GM21576 (cell line): ENCODE data around the gene JAK2.
"Not testable (repeated sequence)": the region's sequence is repeated elsewhere in the genome, so short reads cannot be mapped to it uniquely, and the experiment has no call there.

Experiments
- ATAC-seq: cut with Tn5 transposase; IDR thresholded peaks from one replicate; pipeline ENCODE4 v1.9.1; 2021; ENCODE audit warnings: mild to moderate bottlenecking, moderate library complexity; ENCODE audit not compliant: unreplicated experiment

Gene JAK2

DNA sequence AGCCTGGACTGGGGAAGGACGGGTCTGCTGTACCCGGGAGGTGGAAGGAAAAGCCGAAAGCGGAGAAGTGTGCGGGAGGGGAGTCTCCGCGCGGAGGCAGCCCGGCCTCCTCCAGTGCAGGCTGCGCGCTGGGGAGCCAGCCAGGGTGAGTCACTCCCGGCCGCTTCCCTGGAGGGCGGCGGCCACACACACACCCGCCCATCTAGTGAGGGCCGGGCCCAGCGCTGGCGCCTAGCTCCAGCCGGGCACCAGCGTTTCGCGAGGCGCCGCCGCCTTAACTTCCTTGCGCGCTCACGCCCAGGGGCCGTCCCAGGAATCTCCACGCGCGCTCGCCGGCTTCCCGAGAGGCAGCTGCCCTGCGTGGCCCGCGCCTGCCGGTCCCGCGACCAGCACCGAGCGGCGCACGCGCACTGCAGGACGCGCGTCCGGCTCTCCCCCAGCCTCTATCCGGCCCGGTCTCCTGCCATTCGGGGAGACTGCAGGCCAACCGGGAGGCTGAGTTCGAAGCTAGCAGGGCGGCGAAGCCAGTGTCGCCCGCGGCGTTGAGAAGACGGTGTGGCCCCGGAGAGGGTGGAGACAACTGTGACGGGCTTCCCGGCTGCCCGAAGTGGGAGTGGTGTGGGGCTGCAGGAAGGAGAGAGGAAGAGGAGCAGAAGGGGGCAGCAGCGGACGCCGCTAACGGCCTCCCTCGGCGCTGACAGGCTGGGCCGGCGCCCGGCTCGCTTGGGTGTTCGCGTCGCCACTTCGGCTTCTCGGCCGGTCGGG, at the start of gene JAK2:
Gene JAK2 (plus strand): TSS at position 652 of the 765 bp plus-strand sequence. CDS start 36,716 bp downstream, outside the sequence.
- peak; percentile 67 for ATAC-seq

DNA sequence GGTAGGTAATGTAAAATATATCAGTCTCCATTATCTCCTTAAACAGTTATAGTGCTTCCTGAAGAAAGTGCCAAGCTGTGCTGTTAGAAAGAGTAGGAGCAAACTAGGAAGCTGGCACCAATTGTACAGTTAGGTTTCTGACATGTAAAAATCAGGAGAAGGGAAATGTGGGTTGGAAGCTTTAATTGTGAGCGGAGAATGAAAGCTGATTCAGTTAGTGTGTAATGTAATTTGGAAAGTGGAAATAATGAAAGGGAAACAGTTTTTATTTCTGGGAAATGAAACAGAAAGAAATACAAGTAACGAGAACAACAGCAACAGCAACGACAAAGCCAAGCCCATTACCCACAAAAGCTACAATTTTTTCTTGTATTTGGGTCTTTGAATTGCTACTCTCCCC, 48.8 kb upstream of the JAK2 start:
- no peak for ATAC-seq

DNA sequence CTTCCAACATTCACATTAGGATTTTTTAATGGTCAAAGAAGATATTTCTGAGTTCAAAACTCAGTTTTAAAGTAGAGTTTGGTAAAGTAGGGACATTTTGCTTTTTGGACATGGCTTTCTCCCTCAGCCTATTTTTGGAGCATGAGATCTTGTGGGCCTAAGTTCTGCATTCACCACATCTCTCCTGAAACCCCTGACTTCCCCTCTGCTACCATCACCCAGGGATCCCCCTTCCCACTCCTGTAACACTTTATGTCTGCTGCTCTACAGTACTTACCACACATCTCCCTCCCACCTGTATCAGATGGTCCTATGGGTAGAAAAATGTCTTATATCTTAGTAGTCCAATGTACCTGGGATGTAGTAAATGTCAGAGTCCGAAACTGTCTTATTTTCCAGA, 48.2 kb upstream of the JAK2 start:
- peak; percentile 43 for ATAC-seq

DNA sequence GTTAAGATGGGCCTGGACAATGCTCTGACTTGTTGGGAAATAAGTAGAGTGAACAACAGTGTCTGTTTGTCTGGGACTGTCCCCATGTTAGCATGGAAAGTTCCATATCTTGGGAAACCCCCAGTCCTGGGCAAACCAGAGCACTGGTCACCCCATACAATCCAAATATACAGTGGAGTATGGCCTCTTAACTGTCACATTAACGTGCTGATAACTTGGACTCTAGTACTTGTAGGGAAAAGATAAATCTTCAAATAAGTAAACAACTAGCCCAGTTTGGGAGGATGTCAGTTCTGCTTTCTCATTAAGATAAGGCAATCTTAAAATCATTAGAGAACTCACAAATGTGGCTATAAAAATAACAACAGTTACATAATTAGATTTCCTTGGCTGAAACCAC, 47.6 kb upstream of the JAK2 start:
- no peak for ATAC-seq

DNA sequence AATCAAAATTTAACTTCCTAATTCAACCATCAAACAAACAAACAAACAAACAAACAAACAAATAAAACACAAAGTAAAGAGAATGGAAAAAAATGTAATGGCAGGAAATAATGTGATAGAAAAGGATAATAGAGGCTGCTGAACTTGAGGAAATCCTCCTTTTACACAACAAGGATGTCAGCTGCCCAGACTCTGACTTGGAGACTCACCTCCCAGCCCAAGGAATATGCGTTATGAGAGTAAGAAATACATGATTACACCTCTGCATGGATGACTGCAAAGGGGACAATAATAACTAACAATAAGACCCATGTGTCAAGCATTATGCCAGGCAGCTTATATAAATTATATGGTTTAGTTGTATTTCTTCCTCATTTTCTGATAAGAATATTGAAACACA, 46.6 kb upstream of the JAK2 start:
- ATAC-seq, result no peak

GRCh38 chr9:4939118-4939561, 45.9 kb upstream of the JAK2 start:
- ATAC-seq, result peak; percentile 90

- ATAC-seq, result not testable (repeated sequence)
Observed at GRCh38 chr9:4942042-4942691, 42.9 kb upstream of the JAK2 start.

DNA sequence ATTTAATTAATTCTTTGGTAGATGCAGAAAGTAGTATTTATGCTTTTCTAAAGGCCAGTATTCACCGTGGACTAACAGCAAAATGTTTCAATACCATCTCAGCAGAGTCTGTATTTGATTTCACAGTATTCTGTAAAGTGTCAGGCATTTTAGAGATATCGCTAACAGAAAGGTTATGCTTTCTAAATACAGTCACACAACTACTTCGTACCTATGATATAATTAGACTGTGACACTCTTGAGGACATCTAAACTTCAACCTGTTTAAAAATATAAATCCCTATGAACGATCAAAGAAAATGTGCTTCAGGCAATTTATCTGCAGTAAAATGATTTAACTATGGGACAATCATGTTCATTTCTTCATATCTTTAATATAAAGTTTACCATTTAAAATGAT, 41.7 kb upstream of the JAK2 start:
- ATAC-seq, result no peak

DNA sequence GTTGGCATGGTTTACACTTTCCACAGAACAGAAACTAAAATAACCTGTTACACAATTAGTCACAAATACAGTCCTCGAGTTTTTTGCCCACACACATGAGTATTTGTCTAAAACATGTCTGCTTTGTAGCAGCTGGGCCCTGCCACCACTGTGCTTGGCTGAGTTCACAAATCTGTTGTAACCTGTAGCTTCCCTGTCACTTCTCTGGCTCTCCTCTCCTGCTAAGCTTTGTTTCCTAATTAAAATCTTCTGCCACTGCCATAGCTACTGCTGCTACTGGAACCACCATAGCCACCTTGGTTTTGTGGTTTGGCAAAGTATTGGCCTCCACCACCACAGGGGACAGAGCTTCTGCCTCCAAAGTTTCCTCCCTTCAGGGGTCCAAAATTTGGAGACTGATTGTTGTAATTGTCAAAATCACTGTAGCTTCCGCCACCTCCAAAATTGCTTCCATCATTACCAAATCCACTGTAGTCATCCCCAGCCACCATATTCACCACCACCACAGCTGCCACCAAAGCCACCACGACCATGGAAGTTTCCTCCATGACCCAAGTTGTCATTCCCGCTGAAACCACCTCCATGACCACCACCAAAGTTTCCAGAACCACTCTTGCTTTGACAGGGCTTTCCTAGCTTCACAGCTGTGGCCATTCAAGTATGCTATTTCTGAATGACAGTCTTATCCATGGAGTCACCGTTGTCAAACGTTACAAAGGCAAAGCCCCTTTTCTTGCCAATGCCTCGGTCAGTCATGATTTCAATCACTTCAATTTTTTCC, 40.5 kb upstream of the JAK2 start:
- not testable (repeated sequence) for ATAC-seq

DNA sequence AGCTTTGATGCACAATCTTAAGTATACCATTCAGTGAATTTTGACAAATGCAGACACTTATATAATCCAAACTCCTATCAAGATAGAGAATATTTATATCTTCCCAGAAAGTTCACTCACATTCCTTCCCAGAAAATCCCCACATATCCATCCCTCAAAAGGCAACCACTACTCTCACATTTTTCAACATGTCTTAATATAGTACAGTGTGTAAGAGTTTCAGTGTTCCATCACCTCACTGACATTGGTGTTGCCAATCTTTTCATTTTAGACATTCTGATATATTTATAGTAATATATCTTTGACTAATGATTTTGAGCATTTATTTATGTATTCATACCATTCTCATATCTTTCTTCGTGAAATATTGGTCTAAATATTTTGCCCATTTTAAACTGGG, 38.1 kb upstream of the JAK2 start:
- ATAC-seq, result no peak

- ATAC-seq, result no peak
Observed at GRCh38 chr9:4955836-4956235, 29.2 kb upstream of the JAK2 start.

- no peak for ATAC-seq
Observed at GRCh38 chr9:4959031-4959430, 26.0 kb upstream of the JAK2 start.

DNA sequence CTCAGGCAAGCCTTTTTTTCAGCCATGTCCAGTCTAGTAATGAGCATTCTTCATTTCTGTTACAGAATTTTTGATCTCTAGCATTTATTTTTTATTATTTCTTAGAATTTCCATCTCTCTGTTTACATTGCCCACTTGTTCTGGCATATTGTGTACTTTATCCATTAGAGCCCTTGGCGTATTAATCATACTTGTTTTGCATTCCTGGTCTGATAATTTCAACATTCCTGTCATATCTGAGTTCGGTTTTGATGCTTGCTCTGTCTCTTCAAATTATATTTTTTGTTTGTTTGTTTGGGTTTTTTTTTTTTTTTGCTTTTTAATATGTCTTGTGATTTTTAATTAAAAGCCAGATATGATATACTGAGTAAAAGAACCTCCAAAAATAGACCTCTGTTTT, 23.0 kb upstream of the JAK2 start:
- ATAC-seq, result no peak

GRCh38 chr9:4964540-4964939, 20.5 kb upstream of the JAK2 start:
- no peak for ATAC-seq

DNA sequence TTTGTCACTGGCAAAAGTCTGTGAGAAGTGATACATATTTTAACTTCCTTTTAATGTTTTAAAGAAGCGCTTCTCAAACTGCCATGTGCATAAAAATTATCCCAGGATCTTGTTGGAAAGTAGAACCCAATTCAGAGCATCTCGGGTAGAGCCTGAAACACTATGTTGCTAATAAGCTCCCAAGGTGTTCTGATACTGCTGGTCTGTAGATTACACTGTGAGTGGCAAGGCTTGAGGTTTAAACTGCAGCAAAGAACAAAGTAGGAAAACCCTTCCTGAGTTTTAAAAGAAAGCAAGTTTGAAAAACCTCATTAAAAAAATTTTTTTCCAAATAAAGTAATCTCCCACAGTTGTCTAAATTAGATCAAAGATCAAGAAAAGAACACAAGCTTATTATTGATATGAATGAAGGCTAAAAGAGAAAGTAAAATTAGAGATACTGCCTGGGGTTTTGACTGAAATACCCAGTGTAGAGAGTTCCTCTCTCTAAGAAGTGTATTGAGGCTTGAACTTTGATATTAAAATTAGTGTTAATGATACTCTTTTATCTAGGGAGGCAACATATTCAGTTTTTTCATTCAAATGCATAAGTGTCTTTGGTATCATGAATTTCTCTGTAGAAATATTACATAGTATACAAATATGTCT, 19.8 kb upstream of the JAK2 start:
- no peak for ATAC-seq

DNA sequence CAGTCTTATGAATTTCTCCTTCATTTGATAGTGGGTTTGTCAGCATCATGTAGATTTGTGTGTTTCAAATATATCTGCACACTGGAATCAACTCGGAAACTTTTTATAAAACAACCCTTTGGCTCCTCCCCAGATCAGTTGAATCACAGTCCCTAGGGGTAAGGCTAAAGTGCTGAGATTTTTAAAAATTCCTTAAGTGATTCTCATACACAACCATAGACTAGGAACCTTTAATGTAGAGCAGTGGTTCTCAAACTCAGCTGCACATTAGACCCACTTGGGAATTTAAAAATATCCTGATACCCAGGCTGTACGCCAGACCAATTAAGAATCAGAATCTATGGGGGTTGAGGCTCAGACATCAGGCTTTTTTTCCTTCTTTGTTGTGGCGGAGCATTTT, 17.5 kb upstream of the JAK2 start:
- ATAC-seq, result no peak

DNA sequence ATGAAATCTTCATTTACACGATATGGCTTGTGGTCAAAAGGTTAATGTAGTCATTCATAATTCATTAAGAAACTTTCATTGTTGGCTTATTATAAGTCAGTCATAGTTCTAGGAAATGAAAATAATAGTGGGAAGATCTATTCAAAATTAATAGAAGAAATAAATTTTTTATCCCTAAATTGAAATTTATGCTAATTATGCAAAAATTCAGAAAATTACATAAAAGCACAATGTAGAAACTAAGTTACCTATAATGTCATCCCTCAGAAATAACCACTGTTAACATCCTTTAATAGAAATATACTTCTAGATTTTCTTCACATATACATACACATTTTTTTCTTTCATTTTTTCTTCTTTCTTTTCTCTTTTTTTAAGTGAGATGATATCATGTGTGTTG, 15.9 kb upstream of the JAK2 start:
- ATAC-seq, result no peak

DNA sequence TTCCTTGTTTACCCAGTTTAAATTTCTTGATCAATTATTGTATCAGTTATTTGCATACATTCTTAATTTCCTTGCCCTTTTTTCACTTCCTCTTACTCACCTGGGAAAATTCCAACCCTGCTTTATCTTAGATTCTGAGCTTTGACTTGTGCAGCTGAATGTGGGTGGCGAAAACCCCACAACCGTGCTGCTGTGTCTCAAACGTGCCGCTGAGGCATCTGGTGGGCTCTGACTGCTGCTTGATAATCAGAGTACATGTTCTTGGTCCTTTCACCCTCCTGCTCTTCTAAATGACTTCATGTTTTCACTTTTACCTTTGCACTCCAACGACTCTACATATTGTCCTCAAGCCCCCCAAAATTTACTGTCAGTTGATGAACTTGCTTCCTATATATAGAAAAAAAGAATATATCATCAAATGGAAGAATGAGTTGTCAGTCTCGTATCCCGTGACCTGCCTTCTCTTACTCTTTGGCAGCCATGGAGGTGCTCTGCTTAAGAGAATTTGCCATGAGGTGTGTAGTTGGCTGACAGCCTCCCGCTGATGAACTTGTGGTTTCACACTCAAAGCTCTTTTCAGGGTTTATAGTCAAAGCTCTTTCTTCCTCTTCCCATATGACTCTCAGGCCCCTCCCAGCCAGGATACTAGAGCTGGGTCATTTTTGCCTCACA, 14.0 kb upstream of the JAK2 start:
- ATAC-seq, result peak; percentile 89

DNA sequence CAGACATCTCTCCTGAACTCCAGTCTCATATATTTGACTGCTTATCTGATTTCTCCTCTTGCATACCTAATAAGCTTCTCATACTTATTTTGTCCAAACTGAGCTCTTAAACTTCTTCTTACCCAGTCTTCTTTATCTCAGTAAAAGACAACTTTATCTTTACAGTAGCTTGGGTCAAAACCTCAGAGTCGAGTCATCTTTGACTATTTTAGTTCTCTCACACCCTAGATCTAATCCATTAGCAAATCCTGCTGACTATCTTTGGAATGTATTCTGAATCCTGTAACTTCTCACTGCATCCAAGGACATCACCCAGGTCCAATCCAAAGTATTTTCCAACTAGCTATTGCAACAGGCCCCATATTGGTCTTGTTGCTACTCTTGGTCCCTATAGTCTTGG, 11.8 kb upstream of the JAK2 start:
- ATAC-seq, result no peak

GRCh38 chr9:4973902-4974301, 11.2 kb upstream of the JAK2 start:
- ATAC-seq, result no peak

DNA sequence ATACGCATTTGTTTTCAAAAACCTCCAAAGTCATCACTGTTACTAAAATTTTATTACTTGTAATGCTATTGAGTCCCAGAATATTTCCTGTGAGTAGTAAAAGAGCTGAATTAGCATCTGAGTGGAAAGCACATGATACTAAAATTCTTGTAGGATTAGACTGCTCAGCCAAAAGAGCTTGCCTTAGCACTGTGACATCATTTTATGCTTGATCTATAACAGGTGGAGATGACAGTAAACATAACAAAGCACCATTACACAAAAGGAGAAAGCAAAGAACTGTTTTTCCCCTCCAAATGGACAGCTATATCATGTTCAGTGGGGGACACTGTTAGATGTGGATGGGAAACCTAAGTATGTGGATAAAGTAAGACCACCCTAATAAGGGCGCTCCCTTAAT, 5.8 kb upstream of the JAK2 start:
- no peak for ATAC-seq
